ENCODE results near the gene VTI1A.

The VTI1A gene

GRCh38 chr10:112696592-112696991 is 249.6 kb downstream of the VTI1A start:
- TF ChIP-seq EZH2phosphoT487 (IDR thresholded peaks at IDR 0.05; ENCODE audit: low read length) = no peak
- TF ChIP-seq EZH2 (optimal IDR thresholded peaks at IDR 0.05; ENCODE audit: low read depth, low read length) = no peak
- TF ChIP-seq CTCF (IDR thresholded peaks at IDR 0.05; ENCODE audit: low read length) = no peak
- H3K4me1 ChIP-seq (ENCODE audit: low read length) = no peaks in the 10 kb centered on the region
- H3K9me3 ChIP-seq (replicated peaks; ENCODE audit: insufficient read depth, low read length) = no peaks in the 10 kb centered on the region
- H3K27me3 ChIP-seq (replicated peaks; ENCODE audit: insufficient read depth, low read length) = no peaks in the 10 kb centered on the region
- H3K4me2 ChIP-seq (ENCODE audit: low read depth, low read length) = no peak overlapping the region
- no peaks in the 10 kb centered on the region for H3F3A ChIP-seq (ENCODE audit: insufficient read depth, low read length)
- no peaks in the 10 kb centered on the region for H3K79me2 ChIP-seq (ENCODE audit: low read length)
- H3K4me3 ChIP-seq (ENCODE audit: low read length) = no peak overlapping the region
- no peak overlapping the region for H2AFZ ChIP-seq (ENCODE audit: low read length)
- H3K36me3 ChIP-seq (replicated peaks; ENCODE audit: insufficient read depth, low read length) = no peaks in the 10 kb centered on the region
- no peaks in the 10 kb centered on the region for H4K20me1 ChIP-seq (ENCODE audit: insufficient read depth, low read length)
- no peaks in the 10 kb centered on the region for H3K9me2 ChIP-seq (replicated peaks; ENCODE audit: insufficient read depth, low read length)
- no peak for DNase-seq
- H3K9ac ChIP-seq (ENCODE audit: low read length) = no peak overlapping the region
- no peak overlapping the region for H3K27ac ChIP-seq (ENCODE audit: low read length)

- Histone ChIP-seq H3K9me3 (replicated peaks; ENCODE audit: insufficient read depth, low read length) (no peaks in the 10 kb centered on the region), H3F3A (ENCODE audit: insufficient read depth, low read length) (no peaks in the 10 kb centered on the region), H3K9me2 (replicated peaks; ENCODE audit: insufficient read depth, low read length) (no peaks in the 10 kb centered on the region), H2AFZ (ENCODE audit: low read length) (no peak overlapping the region), H3K4me3 (ENCODE audit: low read length) (no peak overlapping the region), H4K20me1 (ENCODE audit: insufficient read depth, low read length) (no peaks in the 10 kb centered on the region), H3K36me3 (replicated peaks; ENCODE audit: insufficient read depth, low read length) (no peaks in the 10 kb centered on the region), H3K27ac (ENCODE audit: low read length) (no peak overlapping the region), H3K79me2 (ENCODE audit: low read length) (no peaks in the 10 kb centered on the region), H3K27me3 (replicated peaks; ENCODE audit: insufficient read depth, low read length) (no peaks in the 10 kb centered on the region), H3K9ac (ENCODE audit: low read length) (no peak overlapping the region), H3K4me2 (ENCODE audit: low read depth, low read length) (no peak overlapping the region), H3K4me1 (ENCODE audit: low read length) (no peaks in the 10 kb centered on the region)
- no peak for TF ChIP-seq CTCF (IDR thresholded peaks at IDR 0.05; ENCODE audit: low read length)
- no peak for TF ChIP-seq EZH2phosphoT487 (IDR thresholded peaks at IDR 0.05; ENCODE audit: low read length)
- TF ChIP-seq EZH2 (optimal IDR thresholded peaks at IDR 0.05; ENCODE audit: low read depth, low read length) = no peak
- no peak for DNase-seq
Measured at GRCh38 chr10:112698133-112698817, 251.3 kb downstream of the VTI1A start.

DNA sequence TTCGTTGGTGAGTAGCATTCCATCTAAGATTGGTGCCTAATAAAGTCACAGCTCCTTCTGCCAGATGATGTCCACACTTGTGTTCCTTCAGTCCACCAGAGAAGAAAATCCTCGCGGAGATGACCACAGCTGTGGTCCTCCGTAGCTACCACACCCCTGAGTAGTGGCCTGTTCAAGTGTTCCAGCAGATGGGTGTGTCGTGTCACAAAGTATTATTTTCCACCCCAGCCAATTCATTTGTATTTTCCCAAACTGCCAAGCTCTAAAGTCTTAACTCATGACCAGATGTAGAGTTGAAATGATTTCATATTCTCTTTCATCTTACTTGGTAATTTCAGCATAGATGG is 251.8 kb downstream of the VTI1A start:
- TF ChIP-seq EZH2 (optimal IDR thresholded peaks at IDR 0.05; ENCODE audit: low read depth, low read length) = no peak
- TF ChIP-seq EZH2phosphoT487 (IDR thresholded peaks at IDR 0.05; ENCODE audit: low read length) = no peak
- TF ChIP-seq CTCF (IDR thresholded peaks at IDR 0.05; ENCODE audit: low read length) = no peak
- H3K27ac ChIP-seq (ENCODE audit: low read length) = no peak overlapping the region
- no peaks in the 10 kb centered on the region for H3K9me2 ChIP-seq (replicated peaks; ENCODE audit: insufficient read depth, low read length)

More for the DNA sequence above, 251.8 kb downstream of the VTI1A start:
- Histone ChIP-seq H3K4me3 (ENCODE audit: low read length) (no peak overlapping the region), H3K4me1 (ENCODE audit: low read length) (no peaks in the 10 kb centered on the region), H3F3A (ENCODE audit: insufficient read depth, low read length) (no peaks in the 10 kb centered on the region), H2AFZ (ENCODE audit: low read length) (no peak overlapping the region), H3K36me3 (replicated peaks; ENCODE audit: insufficient read depth, low read length) (no peaks in the 10 kb centered on the region), H3K4me2 (ENCODE audit: low read depth, low read length) (no peak overlapping the region), H4K20me1 (ENCODE audit: insufficient read depth, low read length) (no peaks in the 10 kb centered on the region), H3K9ac (ENCODE audit: low read length) (no peak overlapping the region), H3K79me2 (ENCODE audit: low read length) (no peaks in the 10 kb centered on the region), H3K9me3 (replicated peaks; ENCODE audit: insufficient read depth, low read length) (no peaks in the 10 kb centered on the region), H3K27me3 (replicated peaks; ENCODE audit: insufficient read depth, low read length) (no peaks in the 10 kb centered on the region)
- no peak for DNase-seq
